SK-N-SH treated with all-trans-retinoic acid at 6 μM for 48 hours (cell line): ENCODE measurements around the gene NUDCD2.
"Not testable (repeated sequence)": the region's sequence is repeated elsewhere in the genome, so short reads cannot be mapped to it uniquely, and the experiment has no call there.

Experiments used
- ATAC-seq: fragments of 200-7000 bp; cut with Tn5 transposase; 3 replicates; pipeline ENCODE4 v1.9.1; 2020; ENCODE audit warnings: mild to moderate bottlenecking, moderate library complexity
- ARNTL ChIP-seq: fragments of 450-650 bp; formaldehyde crosslinking; IDR thresholded peaks from 2 replicates; pipeline ENCODE4 v1.5.0; 2020; ENCODE audit warnings: low read depth, mild to moderate bottlenecking, moderate library complexity, borderline replicate concordance
- BACH2 ChIP-seq: fragments of 250-450 bp; sonication (Bioruptor Pico); IDR thresholded peaks from 2 replicates; pipeline ENCODE4 v1.9.0; 2021; ENCODE audit warnings: mild to moderate bottlenecking, borderline replicate concordance
- CREB5 ChIP-seq: fragments of 250-450 bp; sonication (Bioruptor Pico); IDR thresholded peaks from 2 replicates; pipeline ENCODE4 v1.5.1; 2020; ENCODE audit warnings: low read depth, mild to moderate bottlenecking, moderate library complexity
- CSDC2 ChIP-seq: fragments of 250-450 bp; sonication (Bioruptor Pico); IDR thresholded peaks from 2 replicates; pipeline ENCODE4 v1.5.0; 2020; ENCODE audit warnings: mild to moderate bottlenecking, moderate library complexity
- ESRRG ChIP-seq: fragments of 250-450 bp; sonication (Bioruptor Pico); IDR thresholded peaks from 2 replicates; pipeline ENCODE4 v1.6.1; 2021; ENCODE audit warnings: mild to moderate bottlenecking
- ISL1 ChIP-seq: fragments of 250-450 bp; sonication (Bioruptor Pico); IDR thresholded peaks from 2 replicates; pipeline ENCODE4 v2.1.2; 2022; ENCODE audit warnings: mild to moderate bottlenecking, moderate library complexity
- OSR1 ChIP-seq: fragments of 250-450 bp; sonication (Bioruptor Pico); IDR thresholded peaks from 2 replicates; pipeline ENCODE4 v1.8.0; 2022; ENCODE audit warnings: moderate library complexity, mild to moderate bottlenecking, inconsistent platforms
- POU6F1 ChIP-seq: fragments of 250-450 bp; sonication (Bioruptor Pico); IDR thresholded peaks from 2 replicates; pipeline ENCODE4 v1.8.0; 2021; ENCODE audit warnings: low read depth, mild to moderate bottlenecking, moderate library complexity, borderline replicate concordance
- PPARA ChIP-seq: fragments of 250-450 bp; sonication (Bioruptor Pico); IDR thresholded peaks from 2 replicates; pipeline ENCODE4 v1.5.0; 2020; ENCODE audit warnings: mild to moderate bottlenecking, borderline replicate concordance
- RARB ChIP-seq: fragments of 250-450 bp; sonication (Bioruptor Pico); IDR thresholded peaks from 2 replicates; pipeline ENCODE4 v1.8.0; 2021; ENCODE audit warnings: mild to moderate bottlenecking, moderate library complexity
- TCF4 ChIP-seq: fragments of 250-450 bp; sonication (Bioruptor Pico); IDR thresholded peaks from 2 replicates; pipeline ENCODE4 v1.8.0; 2021; ENCODE audit warnings: mild to moderate bottlenecking, moderate library complexity, borderline replicate concordance
- TOX ChIP-seq: fragments of 250-450 bp; sonication (Bioruptor Pico); IDR thresholded peaks from 2 replicates; pipeline ENCODE4 v1.8.0; 2021; ENCODE audit warnings: mild to moderate bottlenecking, moderate library complexity, borderline replicate concordance
- ZC3H10 ChIP-seq: fragments of 250-450 bp; sonication (Bioruptor Pico); IDR thresholded peaks from 2 replicates; pipeline ENCODE4 v1.5.1; 2021; ENCODE audit warnings: mild to moderate bottlenecking, moderate library complexity
- ZFP3 ChIP-seq: fragments of 250-450 bp; sonication (Bioruptor Pico); IDR thresholded peaks from 2 replicates; pipeline ENCODE4 v1.5.0; 2020; ENCODE audit warnings: mild to moderate bottlenecking, moderate library complexity
- ZFP30 ChIP-seq: fragments of 450-650 bp; formaldehyde crosslinking; IDR thresholded peaks from 2 replicates; pipeline ENCODE4 v1.5.0; 2022; ENCODE audit warnings: mild to moderate bottlenecking, moderate library complexity
- ZNF565 ChIP-seq: fragments of 450-650 bp; formaldehyde crosslinking; conservative IDR thresholded peaks from 2 replicates; pipeline ENCODE4 v1.5.0; 2020; ENCODE audit warnings: low read depth, mild to moderate bottlenecking, moderate library complexity
- ZNF70 ChIP-seq: fragments of 450-650 bp; formaldehyde crosslinking; IDR thresholded peaks from 2 replicates; pipeline ENCODE4 v1.5.0; 2020; ENCODE audit warnings: mild to moderate bottlenecking, moderate library complexity
- TF ChIP-seq, protein P1 (sequence below): fragments of 250-450 bp; sonication (Bioruptor Pico); IDR thresholded peaks from 2 replicates; pipeline ENCODE4 v1.5.1; 2021; ENCODE audit warnings: mild to moderate bottlenecking, moderate library complexity
- TF ChIP-seq, protein P2 (sequence below): fragments of 250-450 bp; sonication (Bioruptor Pico); IDR thresholded peaks from 2 replicates; pipeline ENCODE4 v1.5.0; 2020; ENCODE audit warnings: mild to moderate bottlenecking, moderate library complexity
- TF ChIP-seq, protein P3 (sequence below): fragments of 250-450 bp; sonication (Bioruptor Pico); IDR thresholded peaks from 2 replicates; pipeline ENCODE4 v1.8.0; 2020; ENCODE audit warnings: mild to moderate bottlenecking, moderate library complexity, borderline replicate concordance

The NUDCD2 gene

DNA sequence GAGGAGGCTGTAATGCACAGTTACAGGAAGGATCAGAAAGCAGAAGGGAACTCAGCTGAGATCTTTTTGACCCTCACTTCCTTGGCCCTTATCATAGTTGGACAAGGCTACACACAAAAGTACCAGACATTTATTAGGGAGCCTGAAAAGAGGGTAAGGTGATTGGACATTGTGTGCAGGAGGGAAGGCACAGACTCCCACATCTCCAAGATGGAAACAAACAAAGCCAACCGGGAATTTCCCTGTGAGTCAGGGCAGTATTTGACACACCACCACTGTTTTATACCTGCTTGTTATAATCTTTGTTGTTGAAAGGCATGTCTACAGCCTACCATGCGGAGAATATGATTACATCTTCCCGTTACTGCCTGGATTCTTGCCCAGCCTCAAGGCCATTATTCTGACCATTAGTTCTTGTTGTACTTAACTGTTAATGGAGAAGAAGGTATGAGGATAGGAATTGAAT, 25.5 kb downstream of the NUDCD2 start:
- ATAC-seq = no peak
- peak; percentile 80 for TF ChIP-seq ISL1 (CRISPR knock-in tag)
- TF ChIP-seq ZNF565 (CRISPR knock-in tag) = no peak

DNA sequence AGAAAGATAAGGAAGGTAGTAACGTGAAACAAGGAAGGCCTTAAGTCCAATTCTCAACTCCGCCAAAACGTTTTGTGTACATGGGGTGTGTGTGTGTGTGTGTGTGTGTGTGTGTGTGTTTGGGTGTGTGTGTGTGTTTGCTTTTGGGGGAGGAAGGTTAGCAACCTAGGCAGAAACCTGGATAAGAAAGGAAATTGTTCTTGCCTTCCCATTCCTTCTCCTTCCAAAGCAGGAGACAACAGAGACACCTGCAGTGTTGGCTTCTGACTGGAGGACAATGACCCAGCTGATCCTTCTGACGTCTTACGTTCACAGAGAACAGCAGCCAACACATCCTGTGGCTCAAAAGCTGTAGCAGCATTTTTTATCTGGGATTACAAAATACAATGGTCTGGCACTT, 26.6 kb downstream of the NUDCD2 start:
- TF ChIP-seq CSDC2 (CRISPR knock-in tag) (no peak), ZC3H10 (CRISPR knock-in tag) (no peak), ZNF565 (CRISPR knock-in tag) (no peak), ESRRG (CRISPR knock-in tag) (no peak), ISL1 (CRISPR knock-in tag) (no peak), ARNTL (no peak), TOX (CRISPR knock-in tag) (no peak), RARB (CRISPR knock-in tag) (no peak), BACH2 (no peak), ZNF70 (CRISPR knock-in tag) (no peak), PPARA (CRISPR knock-in tag) (no peak), CREB5 (no peak), ZFP30 (CRISPR knock-in tag) (no peak), OSR1 (no peak), ZFP3 (CRISPR knock-in tag) (no peak)
- TF ChIP-seq, protein P1, sequence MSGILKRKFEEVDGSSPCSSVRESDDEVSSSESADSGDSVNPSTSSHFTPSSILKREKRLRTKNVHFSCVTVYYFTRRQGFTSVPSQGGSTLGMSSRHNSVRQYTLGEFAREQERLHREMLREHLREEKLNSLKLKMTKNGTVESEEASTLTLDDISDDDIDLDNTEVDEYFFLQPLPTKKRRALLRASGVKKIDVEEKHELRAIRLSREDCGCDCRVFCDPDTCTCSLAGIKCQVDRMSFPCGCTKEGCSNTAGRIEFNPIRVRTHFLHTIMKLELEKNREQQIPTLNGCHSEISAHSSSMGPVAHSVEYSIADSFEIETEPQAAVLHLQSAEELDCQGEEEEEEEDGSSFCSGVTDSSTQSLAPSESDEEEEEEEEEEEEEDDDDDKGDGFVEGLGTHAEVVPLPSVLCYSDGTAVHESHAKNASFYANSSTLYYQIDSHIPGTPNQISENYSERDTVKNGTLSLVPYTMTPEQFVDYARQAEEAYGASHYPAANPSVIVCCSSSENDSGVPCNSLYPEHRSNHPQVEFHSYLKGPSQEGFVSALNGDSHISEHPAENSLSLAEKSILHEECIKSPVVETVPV = no peak
- TF ChIP-seq, protein P2, sequence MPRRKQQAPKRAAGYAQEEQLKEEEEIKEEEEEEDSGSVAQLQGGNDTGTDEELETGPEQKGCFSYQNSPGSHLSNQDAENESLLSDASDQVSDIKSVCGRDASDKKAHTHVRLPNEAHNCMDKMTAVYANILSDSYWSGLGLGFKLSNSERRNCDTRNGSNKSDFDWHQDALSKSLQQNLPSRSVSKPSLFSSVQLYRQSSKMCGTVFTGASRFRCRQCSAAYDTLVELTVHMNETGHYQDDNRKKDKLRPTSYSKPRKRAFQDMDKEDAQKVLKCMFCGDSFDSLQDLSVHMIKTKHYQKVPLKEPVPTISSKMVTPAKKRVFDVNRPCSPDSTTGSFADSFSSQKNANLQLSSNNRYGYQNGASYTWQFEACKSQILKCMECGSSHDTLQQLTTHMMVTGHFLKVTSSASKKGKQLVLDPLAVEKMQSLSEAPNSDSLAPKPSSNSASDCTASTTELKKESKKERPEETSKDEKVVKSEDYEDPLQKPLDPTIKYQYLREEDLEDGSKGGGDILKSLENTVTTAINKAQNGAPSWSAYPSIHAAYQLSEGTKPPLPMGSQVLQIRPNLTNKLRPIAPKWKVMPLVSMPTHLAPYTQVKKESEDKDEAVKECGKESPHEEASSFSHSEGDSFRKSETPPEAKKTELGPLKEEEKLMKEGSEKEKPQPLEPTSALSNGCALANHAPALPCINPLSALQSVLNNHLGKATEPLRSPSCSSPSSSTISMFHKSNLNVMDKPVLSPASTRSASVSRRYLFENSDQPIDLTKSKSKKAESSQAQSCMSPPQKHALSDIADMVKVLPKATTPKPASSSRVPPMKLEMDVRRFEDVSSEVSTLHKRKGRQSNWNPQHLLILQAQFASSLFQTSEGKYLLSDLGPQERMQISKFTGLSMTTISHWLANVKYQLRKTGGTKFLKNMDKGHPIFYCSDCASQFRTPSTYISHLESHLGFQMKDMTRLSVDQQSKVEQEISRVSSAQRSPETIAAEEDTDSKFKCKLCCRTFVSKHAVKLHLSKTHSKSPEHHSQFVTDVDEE (CRISPR knock-in tag) = no peak
- TF ChIP-seq, all 23 proteins: peak for 0
- ATAC-seq = no peak

GRCh38 chr5:163432544-163432943, 27.4 kb downstream of the NUDCD2 start:
- ATAC-seq = no peak

DNA sequence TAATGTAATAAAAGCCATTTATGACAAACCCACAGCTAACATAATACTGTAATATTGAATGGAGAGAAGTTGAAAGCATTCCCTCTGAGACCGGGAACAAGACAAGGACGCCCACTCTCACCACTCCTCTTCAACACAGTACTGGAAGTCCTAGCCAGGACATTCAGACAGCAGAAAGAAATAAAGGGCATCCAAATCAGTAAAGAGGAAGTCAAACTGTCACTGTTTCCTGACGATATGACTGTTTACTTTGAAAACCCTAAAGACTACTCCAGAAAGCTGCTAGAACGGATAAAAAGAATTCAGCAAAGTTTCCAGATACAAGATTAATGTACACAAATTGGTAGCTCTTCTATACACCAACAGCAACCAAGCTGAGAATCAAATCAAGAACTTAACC, 33.8 kb downstream of the NUDCD2 start:
- ATAC-seq = not testable (repeated sequence)

More at GRCh38 chr5:163432544-163432943, 27.4 kb downstream of the NUDCD2 start:
- TF ChIP-seq ARNTL (no peak), TOX (CRISPR knock-in tag) (no peak), TCF4 (CRISPR knock-in tag) (no peak), POU6F1 (CRISPR knock-in tag) (no peak), ZFP30 (CRISPR knock-in tag) (no peak), BACH2 (no peak), OSR1 (no peak), ESRRG (CRISPR knock-in tag) (no peak)
- TF ChIP-seq, protein P1 = no peak
- TF ChIP-seq, protein P3, sequence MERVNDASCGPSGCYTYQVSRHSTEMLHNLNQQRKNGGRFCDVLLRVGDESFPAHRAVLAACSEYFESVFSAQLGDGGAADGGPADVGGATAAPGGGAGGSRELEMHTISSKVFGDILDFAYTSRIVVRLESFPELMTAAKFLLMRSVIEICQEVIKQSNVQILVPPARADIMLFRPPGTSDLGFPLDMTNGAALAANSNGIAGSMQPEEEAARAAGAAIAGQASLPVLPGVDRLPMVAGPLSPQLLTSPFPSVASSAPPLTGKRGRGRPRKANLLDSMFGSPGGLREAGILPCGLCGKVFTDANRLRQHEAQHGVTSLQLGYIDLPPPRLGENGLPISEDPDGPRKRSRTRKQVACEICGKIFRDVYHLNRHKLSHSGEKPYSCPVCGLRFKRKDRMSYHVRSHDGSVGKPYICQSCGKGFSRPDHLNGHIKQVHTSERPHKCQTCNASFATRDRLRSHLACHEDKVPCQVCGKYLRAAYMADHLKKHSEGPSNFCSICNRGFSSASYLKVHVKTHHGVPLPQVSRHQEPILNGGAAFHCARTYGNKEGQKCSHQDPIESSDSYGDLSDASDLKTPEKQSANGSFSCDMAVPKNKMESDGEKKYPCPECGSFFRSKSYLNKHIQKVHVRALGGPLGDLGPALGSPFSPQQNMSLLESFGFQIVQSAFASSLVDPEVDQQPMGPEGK (CRISPR knock-in tag) = no peak
- TF ChIP-seq, all 23 proteins: peak for 0
